ENCODE data around the gene ACADVL. TPM values are rescaled to one million over a fixed set of nuclear protein-coding genes. Genes with fewer than 3 reads are reported as not detected.
A peak's percentile ranks its signal among the peaks of the same experiment; 100 is the strongest.
"Not testable (repeated sequence)": the region's sequence is repeated elsewhere in the genome, so short reads cannot be mapped to it uniquely, and the experiment has no call there.

Gene ACADVL
- total RNA-seq, 1 donor from 2014 or later: 86.7 TPM

DNA sequence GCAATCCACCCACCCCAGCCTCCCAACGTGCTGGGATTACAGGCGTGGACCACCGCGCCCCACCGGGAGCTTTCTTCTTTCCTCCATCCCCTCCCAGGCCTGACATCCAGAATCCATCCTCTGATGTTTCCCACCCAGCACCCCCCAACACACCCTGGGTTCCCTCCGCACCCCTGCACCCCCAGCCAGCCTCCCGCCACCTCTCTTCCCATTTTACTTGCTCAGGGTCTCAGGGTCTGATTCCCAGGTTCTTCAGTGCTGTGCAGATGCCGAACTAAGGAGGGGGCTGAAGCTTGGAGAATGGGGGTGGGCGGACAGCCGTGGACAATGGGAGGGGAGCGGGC, 40.8 kb upstream of the ACADVL start:
- H3K9ac ChIP-seq: no peak overlapping the region
- no peak overlapping the region for H3K27ac ChIP-seq
- no peaks in the 10 kb centered on the region for H3K9me3 ChIP-seq (ENCODE audit: low read depth)
- no peaks in the 10 kb centered on the region for H3K9me3 Mint-ChIP-seq
- H3K4me1 Mint-ChIP-seq: peaks cover 24% of the 10 kb centered on the region
- peaks cover 49% of the 10 kb centered on the region for H3K27me3 ChIP-seq
- H4K20me1 ChIP-seq (ENCODE audit: low read depth): no peaks in the 10 kb centered on the region
- DNase-seq (ENCODE audit: low spot score): no peak
- H3K27ac Mint-ChIP-seq: no peak overlapping the region
- H3K4me1 ChIP-seq: peaks cover 8% of the 10 kb centered on the region
- no peak overlapping the region for H3K4me2 ChIP-seq
- H3F3A ChIP-seq (ENCODE audit: low read depth): peaks cover 27% of the 10 kb centered on the region
- TF ChIP-seq EZH2 (IDR thresholded peaks at IDR 0.05) (no peak), EZH2phosphoT487 (IDR thresholded peaks at IDR 0.05) (no peak)
- TF ChIP-seq, protein P1, sequence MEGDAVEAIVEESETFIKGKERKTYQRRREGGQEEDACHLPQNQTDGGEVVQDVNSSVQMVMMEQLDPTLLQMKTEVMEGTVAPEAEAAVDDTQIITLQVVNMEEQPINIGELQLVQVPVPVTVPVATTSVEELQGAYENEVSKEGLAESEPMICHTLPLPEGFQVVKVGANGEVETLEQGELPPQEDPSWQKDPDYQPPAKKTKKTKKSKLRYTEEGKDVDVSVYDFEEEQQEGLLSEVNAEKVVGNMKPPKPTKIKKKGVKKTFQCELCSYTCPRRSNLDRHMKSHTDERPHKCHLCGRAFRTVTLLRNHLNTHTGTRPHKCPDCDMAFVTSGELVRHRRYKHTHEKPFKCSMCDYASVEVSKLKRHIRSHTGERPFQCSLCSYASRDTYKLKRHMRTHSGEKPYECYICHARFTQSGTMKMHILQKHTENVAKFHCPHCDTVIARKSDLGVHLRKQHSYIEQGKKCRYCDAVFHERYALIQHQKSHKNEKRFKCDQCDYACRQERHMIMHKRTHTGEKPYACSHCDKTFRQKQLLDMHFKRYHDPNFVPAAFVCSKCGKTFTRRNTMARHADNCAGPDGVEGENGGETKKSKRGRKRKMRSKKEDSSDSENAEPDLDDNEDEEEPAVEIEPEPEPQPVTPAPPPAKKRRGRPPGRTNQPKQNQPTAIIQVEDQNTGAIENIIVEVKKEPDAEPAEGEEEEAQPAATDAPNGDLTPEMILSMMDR (IDR thresholded peaks at IDR 0.05): no peak
- peaks cover 3% of the 10 kb centered on the region for H3K27me3 Mint-ChIP-seq (ENCODE audit: insufficient read depth, low read depth)
- H2AFZ ChIP-seq (replicated peaks): no peak overlapping the region
- H3K4me3 Mint-ChIP-seq: no peak overlapping the region
- no peaks in the 10 kb centered on the region for H3K79me2 ChIP-seq (ENCODE audit: low read depth)
- no peaks in the 10 kb centered on the region for H3K36me3 ChIP-seq
- no peak overlapping the region for H3K4me3 ChIP-seq
- H3K36me3 Mint-ChIP-seq: no peaks in the 10 kb centered on the region

DNA sequence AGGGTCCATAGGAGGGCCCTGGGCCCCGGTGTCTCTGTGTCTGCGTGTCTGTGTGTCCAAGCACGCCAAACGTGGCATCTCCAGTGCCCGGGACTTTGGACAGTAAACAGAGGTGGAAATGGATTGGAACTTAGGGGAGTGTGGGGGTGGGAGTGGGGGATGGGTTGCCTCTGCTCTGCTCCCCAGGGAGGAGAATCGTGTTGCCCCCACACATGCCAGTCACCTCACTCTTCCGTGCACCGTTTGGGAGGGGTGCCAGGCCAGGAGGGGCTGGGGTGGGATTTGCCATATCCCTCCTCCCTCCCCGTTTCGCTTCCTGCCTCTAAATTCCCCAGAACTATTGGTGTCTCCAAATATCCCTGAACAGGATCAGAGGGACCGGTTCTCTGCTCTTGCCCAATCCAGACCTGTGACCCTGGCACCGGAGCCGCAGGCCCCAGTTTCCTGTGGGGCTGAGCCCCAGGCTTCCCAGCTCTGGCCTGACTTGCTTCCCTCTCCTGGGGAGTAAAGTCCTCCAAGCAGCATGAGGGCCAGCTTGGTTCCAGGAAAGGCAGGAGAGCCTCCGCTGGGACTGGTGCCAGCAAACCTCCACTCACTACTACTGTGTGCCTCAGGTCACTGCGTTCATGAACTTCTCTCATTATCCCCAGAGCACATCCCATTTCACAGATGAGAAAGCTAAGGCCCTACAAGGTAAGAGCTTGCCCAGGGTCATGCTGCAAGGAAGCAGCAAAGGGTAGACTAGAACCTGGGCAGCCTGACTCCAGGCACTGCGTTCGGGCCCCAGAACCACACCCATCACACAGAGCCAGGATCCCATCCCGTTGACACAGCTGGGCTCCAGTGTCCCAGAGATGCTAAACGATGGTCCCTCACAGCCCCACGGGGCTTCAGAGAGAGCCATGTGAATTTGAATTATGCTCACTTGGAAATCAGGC, 40.2 kb upstream of the ACADVL start, which contains the start of gene ASGR1:
ASGR1 (minus strand) TSS at position 54 of the 938 bp plus-strand sequence. CDS start 807 bp downstream, outside the sequence.
- Mint-ChIP-seq H3K9me3 (no peaks in the 10 kb centered on the region), H3K36me3 (no peaks in the 10 kb centered on the region), H3K27ac (peak within 1 kb of the TSS; percentile 80), H3K4me1 (peaks cover 25% of the 10 kb centered on the region), H3K27me3 (ENCODE audit: insufficient read depth, low read depth) (peaks cover 3% of the 10 kb centered on the region), H3K4me3 (peak within 1 kb of the TSS; percentile 61)
- no peak for DNase-seq (ENCODE audit: low spot score)
- Histone ChIP-seq H3K79me2 (ENCODE audit: low read depth) (no peaks in the 10 kb centered on the region), H3K4me1 (peaks cover 6% of the 10 kb centered on the region), H2AFZ (replicated peaks) (peak within 1 kb of the TSS; percentile 99), H3K36me3 (no peaks in the 10 kb centered on the region), H3K4me3 (peak within 1 kb of the TSS; percentile 65), H3K9ac (no peak within 1 kb of the TSS), H3F3A (ENCODE audit: low read depth) (peaks cover 23% of the 10 kb centered on the region), H3K27ac (no peak within 1 kb of the TSS), H4K20me1 (ENCODE audit: low read depth) (no peaks in the 10 kb centered on the region), H3K27me3 (peaks cover 43% of the 10 kb centered on the region), H3K9me3 (ENCODE audit: low read depth) (no peaks in the 10 kb centered on the region), H3K4me2 (peak within 1 kb of the TSS; percentile 96)
- TF ChIP-seq EZH2 (IDR thresholded peaks at IDR 0.05) (no peak), EZH2phosphoT487 (IDR thresholded peaks at IDR 0.05) (no peak)
- TF ChIP-seq, protein P1 (IDR thresholded peaks at IDR 0.05): no peak

DNA sequence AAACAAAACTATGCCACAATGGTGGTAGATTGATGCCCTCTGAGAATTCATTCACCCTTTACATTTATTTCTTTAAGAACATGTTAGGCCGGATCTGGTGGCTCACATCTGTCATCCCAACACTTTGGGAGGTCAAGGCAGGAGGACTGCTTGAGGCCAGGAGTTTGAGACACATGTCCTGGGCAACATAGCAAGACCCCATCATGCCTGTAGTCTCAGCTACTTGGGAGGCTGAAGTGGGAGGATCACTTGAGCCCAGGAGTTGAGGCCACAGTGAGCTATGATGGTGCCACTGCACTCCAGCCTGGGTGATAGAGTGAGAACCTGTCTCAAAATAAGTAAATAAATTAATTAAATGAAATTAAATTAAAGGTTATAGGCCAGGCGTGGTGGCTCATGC, 37.6 kb upstream of the ACADVL start:
- not testable (repeated sequence) for H3K27ac Mint-ChIP-seq; H3K36me3 Mint-ChIP-seq; H3K9me3 Mint-ChIP-seq; H3K27ac ChIP-seq; DNase-seq (ENCODE audit: low spot score); H3K9me3 ChIP-seq (ENCODE audit: low read depth); H3K4me3 Mint-ChIP-seq; H3K4me2 ChIP-seq; H3K79me2 ChIP-seq (ENCODE audit: low read depth); H3K36me3 ChIP-seq; H2AFZ ChIP-seq (replicated peaks); H3K9ac ChIP-seq; H3K4me1 ChIP-seq; H4K20me1 ChIP-seq (ENCODE audit: low read depth); H3K4me3 ChIP-seq
- peaks cover 11% of the 10 kb centered on the region for H3F3A ChIP-seq (ENCODE audit: low read depth)
- peaks cover 25% of the 10 kb centered on the region for H3K4me1 Mint-ChIP-seq
- peaks cover 17% of the 10 kb centered on the region for H3K27me3 ChIP-seq
- H3K27me3 Mint-ChIP-seq (ENCODE audit: insufficient read depth, low read depth): peaks cover 13% of the 10 kb centered on the region
